ENCODE measurements around the gene STAC2. TPM values are rescaled to one million over a fixed set of nuclear protein-coding genes. Genes with fewer than 3 reads are reported as not detected.

Gene STAC2
- total RNA-seq, 2 donors from 2014 or later, result 0.82 to 2.3 TPM

DNA sequence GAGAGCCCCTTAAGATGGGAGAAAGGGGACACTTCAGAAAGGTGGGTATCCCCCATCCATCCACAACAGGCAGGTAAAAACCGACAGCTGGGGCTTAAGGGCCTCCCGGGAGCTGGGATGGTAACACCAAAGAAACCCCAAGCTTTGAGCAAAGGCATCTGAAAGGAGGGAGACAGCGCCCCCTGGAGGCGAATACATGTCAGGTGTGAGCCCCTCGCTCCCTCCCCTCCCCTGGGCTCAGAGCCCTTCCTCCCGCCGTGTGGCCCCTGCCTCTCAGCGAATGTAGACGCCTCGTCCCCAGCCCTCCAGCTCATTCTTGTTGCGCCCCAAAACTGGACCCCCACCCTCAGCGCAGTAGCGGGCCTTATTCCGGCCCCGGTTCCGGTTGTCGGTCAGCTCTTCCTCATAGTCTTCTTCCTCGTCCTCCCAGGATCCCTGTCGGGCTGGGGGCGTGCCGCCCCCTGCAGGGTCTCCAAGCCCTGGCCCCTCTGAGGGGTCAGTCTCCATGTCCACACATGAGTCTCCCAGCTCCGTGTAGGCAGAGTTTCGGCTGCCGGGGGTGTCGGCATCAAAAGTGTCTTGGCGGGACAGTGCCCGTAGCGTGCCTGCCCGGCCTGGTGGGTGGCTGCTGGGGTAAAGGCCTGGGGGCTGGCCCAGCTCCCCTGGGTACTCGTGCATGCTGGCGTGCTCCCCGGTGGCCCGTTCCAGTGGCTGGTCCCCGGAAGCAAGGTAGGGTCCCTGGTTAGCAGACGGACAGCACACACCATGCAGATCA lies 50.6 kb downstream of the STAC2 start:
- H3K9me3 ChIP-seq, result no peaks in the 10 kb centered on the region
- no peak overlapping the region for H3K4me3 ChIP-seq
- no peak overlapping the region for H3K27ac ChIP-seq
- H3K4me1 ChIP-seq, result peaks cover 0 to 12% of the 10 kb centered on the region in 2 donors
- no peaks in the 10 kb centered on the region for H3K27me3 ChIP-seq
- TF ChIP-seq, protein P1, sequence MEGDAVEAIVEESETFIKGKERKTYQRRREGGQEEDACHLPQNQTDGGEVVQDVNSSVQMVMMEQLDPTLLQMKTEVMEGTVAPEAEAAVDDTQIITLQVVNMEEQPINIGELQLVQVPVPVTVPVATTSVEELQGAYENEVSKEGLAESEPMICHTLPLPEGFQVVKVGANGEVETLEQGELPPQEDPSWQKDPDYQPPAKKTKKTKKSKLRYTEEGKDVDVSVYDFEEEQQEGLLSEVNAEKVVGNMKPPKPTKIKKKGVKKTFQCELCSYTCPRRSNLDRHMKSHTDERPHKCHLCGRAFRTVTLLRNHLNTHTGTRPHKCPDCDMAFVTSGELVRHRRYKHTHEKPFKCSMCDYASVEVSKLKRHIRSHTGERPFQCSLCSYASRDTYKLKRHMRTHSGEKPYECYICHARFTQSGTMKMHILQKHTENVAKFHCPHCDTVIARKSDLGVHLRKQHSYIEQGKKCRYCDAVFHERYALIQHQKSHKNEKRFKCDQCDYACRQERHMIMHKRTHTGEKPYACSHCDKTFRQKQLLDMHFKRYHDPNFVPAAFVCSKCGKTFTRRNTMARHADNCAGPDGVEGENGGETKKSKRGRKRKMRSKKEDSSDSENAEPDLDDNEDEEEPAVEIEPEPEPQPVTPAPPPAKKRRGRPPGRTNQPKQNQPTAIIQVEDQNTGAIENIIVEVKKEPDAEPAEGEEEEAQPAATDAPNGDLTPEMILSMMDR (IDR thresholded peaks at IDR 0.05), result peak; percentile 86 to 93
- peaks cover 11% of the 10 kb centered on the region for H3K36me3 ChIP-seq
- DNase-seq (ENCODE audit: low spot score), result peak; percentile 76

DNA sequence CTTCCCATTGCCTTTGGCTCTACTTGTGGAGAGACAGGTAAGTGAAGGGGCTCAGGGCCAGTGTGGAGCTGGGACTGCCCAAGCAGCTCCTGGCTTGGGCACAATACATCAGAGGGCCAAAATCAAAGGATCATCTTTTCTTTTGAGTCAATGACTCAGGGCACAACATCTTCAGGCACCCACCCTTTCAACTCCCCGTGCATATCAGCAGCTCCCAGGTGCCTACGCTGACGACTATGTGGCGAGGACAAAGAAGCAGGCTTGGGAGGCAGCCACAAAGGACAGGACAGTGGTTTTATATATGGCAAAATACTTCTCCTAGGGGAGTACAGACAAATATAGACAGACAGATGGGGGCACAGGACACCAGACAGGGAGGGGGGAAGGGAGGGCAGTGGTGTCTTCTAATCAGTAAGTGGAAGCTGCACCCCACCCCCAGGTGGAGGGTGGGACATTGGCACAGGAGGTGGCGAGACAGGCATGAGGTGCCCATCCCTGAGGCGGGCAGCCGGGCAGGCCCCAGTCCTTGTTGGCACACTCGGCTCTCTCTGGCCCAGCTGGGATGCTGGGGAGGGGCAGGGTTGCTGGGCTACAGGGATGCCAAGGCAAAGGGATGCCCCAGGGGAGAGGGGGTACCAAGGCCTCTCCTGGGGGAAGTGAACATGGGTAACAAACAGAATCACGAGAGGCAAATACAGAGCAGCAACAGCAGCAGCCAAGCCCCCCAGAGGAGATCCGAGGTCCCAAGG lies 52.0 kb downstream of the STAC2 start:
- Histone ChIP-seq H3K4me1 (peaks cover 0 to 12% of the 10 kb centered on the region in 2 donors), H3K9me3 (no peaks in the 10 kb centered on the region), H3K27me3 (no peaks in the 10 kb centered on the region), H3K36me3 (peaks cover 11% of the 10 kb centered on the region), H3K4me3 (no peak overlapping the region), H3K27ac (no peak overlapping the region)
- no peak for DNase-seq (ENCODE audit: low spot score)
- TF ChIP-seq, protein P1 (IDR thresholded peaks at IDR 0.05), result no peak

DNA sequence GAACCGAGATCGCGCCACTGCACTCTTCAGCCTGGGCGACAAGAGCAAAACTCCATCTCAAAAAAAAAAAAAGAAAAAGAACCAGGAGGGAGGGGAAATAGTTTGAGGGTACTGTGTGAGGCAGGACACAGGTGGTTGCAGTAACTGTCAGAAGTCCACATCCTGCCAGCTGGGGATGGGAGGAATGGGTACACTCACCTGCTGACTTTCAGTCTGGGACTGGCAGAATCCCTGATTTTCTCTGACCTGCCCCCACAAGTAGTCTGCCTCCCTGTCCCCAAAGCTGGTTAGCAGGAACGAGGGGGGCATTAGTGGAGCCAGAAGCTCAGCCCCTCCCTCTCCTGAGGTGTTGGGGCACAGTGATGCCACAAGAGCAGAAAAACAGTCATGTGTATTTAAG lies 52.7 kb downstream of the STAC2 start:
- H3K4me3 ChIP-seq, result no peak overlapping the region
- no peak overlapping the region for H3K27ac ChIP-seq
- H3K4me1 ChIP-seq, result peaks cover 0 to 12% of the 10 kb centered on the region in 2 donors
- H3K9me3 ChIP-seq, result no peaks in the 10 kb centered on the region
- no peak for DNase-seq (ENCODE audit: low spot score)
- no peaks in the 10 kb centered on the region for H3K27me3 ChIP-seq
- peaks cover 11% of the 10 kb centered on the region for H3K36me3 ChIP-seq
- TF ChIP-seq, protein P1 (IDR thresholded peaks at IDR 0.05), result no peak

DNA sequence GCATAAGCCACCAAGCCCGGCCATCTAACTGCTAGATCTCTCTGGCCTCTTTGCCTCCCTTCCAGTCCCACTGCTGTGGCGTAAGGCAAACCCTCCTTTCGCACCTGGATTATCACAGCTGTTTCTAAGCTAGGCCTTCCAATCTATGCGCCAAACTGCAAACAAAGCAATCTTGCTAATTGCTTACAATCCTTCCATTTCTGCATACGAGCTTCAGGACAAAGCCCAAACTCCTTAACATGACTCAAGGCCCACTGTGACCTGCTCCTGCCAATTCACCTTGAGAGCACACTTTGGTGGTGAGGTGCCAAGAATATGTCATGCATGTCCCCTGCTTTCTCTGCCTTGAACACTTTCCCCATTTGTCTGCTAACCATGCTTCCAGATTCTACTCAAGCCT lies 53.8 kb downstream of the STAC2 start:
- Histone ChIP-seq H3K4me1 (peaks cover 0 to 18% of the 10 kb centered on the region in 2 donors), H3K4me3 (no peak overlapping the region), H3K9me3 (no peaks in the 10 kb centered on the region), H3K27me3 (no peaks in the 10 kb centered on the region), H3K27ac (no peak overlapping the region), H3K36me3 (peaks cover 2% of the 10 kb centered on the region)
- no peak for DNase-seq (ENCODE audit: low spot score)
- TF ChIP-seq, protein P1 (IDR thresholded peaks at IDR 0.05), result no peak

DNA sequence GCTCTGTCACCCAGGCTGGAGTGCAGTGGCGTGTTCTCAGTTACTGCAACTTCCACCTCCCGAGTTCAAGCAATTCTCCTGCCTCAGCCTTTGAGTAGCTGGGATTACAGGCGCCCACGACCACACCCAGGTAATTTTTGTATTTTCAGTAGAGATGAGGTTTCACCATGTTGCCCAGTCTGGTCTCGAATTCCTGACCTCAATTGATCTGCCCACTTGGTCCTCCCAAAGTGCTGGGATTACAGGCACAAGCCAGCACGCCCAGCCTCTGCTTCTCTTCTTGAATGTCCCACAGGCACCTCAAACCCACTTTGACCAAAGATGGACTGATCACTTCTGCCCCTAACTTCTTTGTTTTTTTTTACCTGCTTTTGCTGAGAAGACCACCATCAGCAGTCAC lies 55.2 kb downstream of the STAC2 start:
- Histone ChIP-seq H3K36me3 (no peaks in the 10 kb centered on the region), H3K9me3 (no peaks in the 10 kb centered on the region), H3K4me3 (no peak overlapping the region), H3K27ac (no peak overlapping the region), H3K4me1 (peaks cover 0 to 30% of the 10 kb centered on the region in 2 donors), H3K27me3 (no peaks in the 10 kb centered on the region)
- no peak for DNase-seq (ENCODE audit: low spot score)
- TF ChIP-seq, protein P1 (IDR thresholded peaks at IDR 0.05), result no peak

All from right atrium auricular region (tissue), 2 donors.